WTC11 (cell line): ENCODE results near the gene CHRNA1. TPM values are rescaled to one million over a fixed set of nuclear protein-coding genes. Genes with fewer than 3 reads are reported as not detected.
A peak's percentile ranks its signal among the peaks of the same experiment; 100 is the strongest.

Experiments used
- ATAC-seq: fragments of 200-7000 bp; cut with Tn5 transposase; 2 replicates; pipeline ENCODE4 v1.10.0; 2021; ENCODE audit warnings: mild to moderate bottlenecking, moderate library complexity
- CTCF ChIA-PET: fragments of 300-600 bp; sonication (Branson Sonifier 250); formaldehyde crosslinking; loops from one replicate; lab custom pipeline; 2021; ENCODE audit warnings: antibody characterized with exemption; lab: Charles Lee
- POLR2A ChIA-PET: fragments of 350-600 bp; sonication (Branson Sonifier 250); formaldehyde crosslinking; loops from one replicate; lab custom pipeline; 2021; ENCODE audit warnings: antibody characterized with exemption; lab: Charles Lee
- DNase-seq: peaks from one replicate; pipeline ENCODE4 v3.0.0; 2021; ENCODE audit warnings: low spot score
- H3K27ac Mint-ChIP-seq: 2 replicates; pipeline ENCODE4 v1.8.0; 2021; ENCODE audit warnings: mixed read lengths
- H3K27me3 Mint-ChIP-seq: 2 replicates; pipeline ENCODE4 v1.8.0; 2021; ENCODE audit warnings: low read depth, mild to moderate bottlenecking, moderate library complexity, mixed read lengths
- H3K36me3 Mint-ChIP-seq: 2 replicates; pipeline ENCODE4 v1.8.0; 2021; ENCODE audit warnings: mixed read lengths
- H3K4me1 Mint-ChIP-seq: 2 replicates; pipeline ENCODE4 v1.8.0; 2022; ENCODE audit warnings: mixed read lengths
- H3K4me3 Mint-ChIP-seq: 2 replicates; pipeline ENCODE4 v1.8.0; 2021; ENCODE audit warnings: mild to moderate bottlenecking, moderate library complexity, mixed read lengths
- H3K9me3 Mint-ChIP-seq: 2 replicates; pipeline ENCODE4 v1.8.0; 2021; ENCODE audit warnings: mixed read lengths
- AFF4 ChIP-seq: sonication (generic); formaldehyde crosslinking; IDR thresholded peaks from 2 replicates; pipeline ENCODE4 v1.8.1; 2023; ENCODE audit warnings: mild to moderate bottlenecking, missing genetic modification reagents, borderline replicate concordance
- ATF3 ChIP-seq: sonication (generic); formaldehyde crosslinking; conservative IDR thresholded peaks from 2 replicates; pipeline ENCODE4 v1.8.1; 2022; ENCODE audit warnings: mild to moderate bottlenecking, missing genetic modification reagents
- CBFB ChIP-seq: sonication (generic); formaldehyde crosslinking; IDR thresholded peaks from 2 replicates; pipeline ENCODE4 v1.8.1; 2022; ENCODE audit warnings: mild to moderate bottlenecking, low read depth, missing genetic modification reagents
- CREM ChIP-seq: sonication (generic); formaldehyde crosslinking; IDR thresholded peaks from 2 replicates; pipeline ENCODE4 v1.8.1; 2022; ENCODE audit warnings: mild to moderate bottlenecking, missing genetic modification reagents, moderate library complexity
- E2F1 ChIP-seq: sonication (generic); formaldehyde crosslinking; IDR thresholded peaks from 2 replicates; pipeline ENCODE4 v1.8.0; 2022; ENCODE audit warnings: mild to moderate bottlenecking, missing genetic modification reagents
- E2F4 ChIP-seq: sonication (generic); formaldehyde crosslinking; IDR thresholded peaks from 2 replicates; pipeline ENCODE4 v1.8.1; 2022; ENCODE audit warnings: low read depth, mild to moderate bottlenecking, moderate library complexity, missing genetic modification reagents, borderline replicate concordance
- E2F5 ChIP-seq: sonication (generic); formaldehyde crosslinking; IDR thresholded peaks from 2 replicates; pipeline ENCODE4 v1.8.1; 2022; ENCODE audit warnings: mild to moderate bottlenecking, moderate library complexity, missing genetic modification reagents
- EMX1 ChIP-seq: fragments of 250-450 bp; sonication (Bioruptor Pico); IDR thresholded peaks from 2 replicates; pipeline ENCODE4 v1.8.0; 2021; ENCODE audit warnings: mild to moderate bottlenecking
- FOXP4 ChIP-seq: sonication (generic); formaldehyde crosslinking; IDR thresholded peaks from 2 replicates; pipeline ENCODE4 v1.8.0; 2022; ENCODE audit warnings: mild to moderate bottlenecking, missing genetic modification reagents
- IRF1 ChIP-seq: sonication (generic); formaldehyde crosslinking; IDR thresholded peaks from 2 replicates; pipeline ENCODE4 v1.8.0; 2023; ENCODE audit warnings: missing genetic modification reagents
- KAT7 ChIP-seq: sonication (generic); formaldehyde crosslinking; IDR thresholded peaks from 2 replicates; pipeline ENCODE4 v1.8.1; 2023; ENCODE audit warnings: missing genetic modification reagents, mild to moderate bottlenecking, borderline replicate concordance
- NFYB ChIP-seq: sonication (generic); formaldehyde crosslinking; conservative IDR thresholded peaks from 2 replicates; pipeline ENCODE4 v1.8.0; 2022; ENCODE audit warnings: low read depth, missing genetic modification reagents
- NR1H2 ChIP-seq: sonication (generic); formaldehyde crosslinking; IDR thresholded peaks from 2 replicates; pipeline ENCODE4 v1.9.0; 2021; ENCODE audit warnings: mild to moderate bottlenecking, moderate library complexity, missing genetic modification reagents
- OVOL2 ChIP-seq: fragments of 250-450 bp; sonication (Bioruptor Pico); IDR thresholded peaks from 2 replicates; pipeline ENCODE4 v1.9.0; 2021; ENCODE audit warnings: mild to moderate bottlenecking, borderline replicate concordance
- PRRX2 ChIP-seq: fragments of 250-450 bp; sonication (Bioruptor Pico); IDR thresholded peaks from 2 replicates; pipeline ENCODE4 v1.8.0; 2021; ENCODE audit warnings: mild to moderate bottlenecking
- RELA ChIP-seq: sonication (generic); formaldehyde crosslinking; IDR thresholded peaks from 2 replicates; pipeline ENCODE4 v1.8.1; 2022; ENCODE audit warnings: missing genetic modification reagents, mild to moderate bottlenecking, borderline replicate concordance
- SMAD3 ChIP-seq: sonication (generic); formaldehyde crosslinking; IDR thresholded peaks from 2 replicates; pipeline ENCODE4 v1.8.0; 2022; ENCODE audit warnings: missing genetic modification reagents, mild to moderate bottlenecking, borderline replicate concordance
- SMAD4 ChIP-seq: sonication (generic); formaldehyde crosslinking; IDR thresholded peaks from 2 replicates; pipeline ENCODE4 v1.8.0; 2022; ENCODE audit warnings: mild to moderate bottlenecking, missing genetic modification reagents
- TCF7 ChIP-seq: sonication (generic); formaldehyde crosslinking; IDR thresholded peaks from 2 replicates; pipeline ENCODE4 v1.8.0; 2022; ENCODE audit warnings: mild to moderate bottlenecking, low read depth, missing genetic modification reagents, moderate library complexity
- ZBTB21 ChIP-seq: sonication (generic); formaldehyde crosslinking; IDR thresholded peaks from 2 replicates; pipeline ENCODE4 v1.8.1; 2023; ENCODE audit warnings: mild to moderate bottlenecking, missing genetic modification reagents, borderline replicate concordance
- ZBTB43 ChIP-seq: sonication (generic); formaldehyde crosslinking; IDR thresholded peaks from 2 replicates; pipeline ENCODE4 v1.8.1; 2023; ENCODE audit warnings: mild to moderate bottlenecking, missing genetic modification reagents
- ZNF121 ChIP-seq: sonication (generic); formaldehyde crosslinking; IDR thresholded peaks from 2 replicates; pipeline ENCODE4 v1.8.0; 2023; ENCODE audit warnings: missing genetic modification reagents
- total RNA-seq: library from RNA; stranded (reverse); gene quantifications from 3 replicates; pipeline ENCODE4 v1.2.3, GENCODE V29; 2021

CHRNA1 gene
- total RNA-seq, 1 experiment from 2014 or later = not detected

- Mint-ChIP-seq H3K4me1 (peaks cover 92% of the 10 kb centered on the region), H3K9me3 (no peaks in the 10 kb centered on the region), H3K36me3 (no peaks in the 10 kb centered on the region), H3K27ac (no peak overlapping the region), H3K4me3 (no peak overlapping the region), H3K27me3 (no peaks in the 10 kb centered on the region; the same call in 1 of the 2 replicates)
- ATAC-seq (no peak), DNase-seq (no peak)
- ChIA-PET POLR2A (interaction anchor here (0.5 to 1.3 kb wide), 3 partner anchors 11 to 212 kb away, joined by 3 to 4 read pairs (median 3); no protein-coding TSS in a partner anchor), CTCF (interaction anchor here (0.5 to 3.8 kb wide), 34 partner anchors 9 to 256 kb away, joined by 3 to 45 read pairs (median 4); partner anchors contain the start of genes CHN1 and CHRNA1)
- TF ChIP-seq TCF7 (no peak), CBFB (CRISPR knock-in tag) (no peak), OVOL2 (CRISPR knock-in tag) (no peak), ZNF121 (CRISPR knock-in tag) (no peak), E2F5 (CRISPR knock-in tag) (no peak), IRF1 (CRISPR knock-in tag) (no peak), SMAD3 (CRISPR knock-in tag) (no peak)
Measured at GRCh38 chr2:174775571-174775980, 11.3 kb upstream of the CHRNA1 start.

GRCh38 chr2:174774886-174775285, 10.6 kb upstream of the CHRNA1 start:
- Mint-ChIP-seq H3K4me3 (no peak overlapping the region), H3K4me1 (peaks cover 88% of the 10 kb centered on the region), H3K27ac (peak overlapping the region; percentile 75; the same call in 1 of the 2 replicates), H3K9me3 (no peaks in the 10 kb centered on the region), H3K36me3 (no peaks in the 10 kb centered on the region), H3K27me3 (no peaks in the 10 kb centered on the region; the same call in 1 of the 2 replicates)
- TF ChIP-seq FOXP4 (no peak), EMX1 (CRISPR knock-in tag) (no peak), ZBTB21 (no peak), AFF4 (CRISPR knock-in tag) (no peak), ZBTB43 (CRISPR knock-in tag) (no peak), E2F5 (CRISPR knock-in tag) (no peak), SMAD4 (no peak), ATF3 (CRISPR knock-in tag) (no peak), NFYB (CRISPR knock-in tag) (no peak), NR1H2 (no peak), RELA (CRISPR knock-in tag) (no peak), KAT7 (CRISPR knock-in tag) (no peak), E2F1 (CRISPR knock-in tag) (no peak), E2F4 (CRISPR knock-in tag) (no peak), CREM (CRISPR knock-in tag) (no peak), PRRX2 (CRISPR knock-in tag) (no peak)
- DNase-seq (no peak), ATAC-seq (no peak)
- CTCF ChIA-PET = interaction anchor here (0.9 to 3.8 kb wide), 13 partner anchors 9 to 257 kb away, joined by 3 to 45 read pairs (median 7); partner anchors contain the start of gene CHRNA1
- POLR2A ChIA-PET = no interaction called here
